ENCODE data around the gene FGF12.

The FGF12 gene

GRCh38 chr3:192302721-192303120 lies 424.6 kb downstream of the FGF12 start:
- TF ChIP-seq CTCF (IDR thresholded peaks at IDR 0.05; ENCODE audit: low read depth, low read length): no peak
- no peak overlapping the region for H3K4me3 ChIP-seq (ENCODE audit: low read depth, low read length)

GRCh38 chr3:192299921-192300320 lies 427.4 kb downstream of the FGF12 start:
- no peak overlapping the region for H3K4me3 ChIP-seq (ENCODE audit: low read depth, low read length)
- no peak for TF ChIP-seq CTCF (IDR thresholded peaks at IDR 0.05; ENCODE audit: low read depth, low read length)

- TF ChIP-seq CTCF (IDR thresholded peaks at IDR 0.05; ENCODE audit: low read depth, low read length): no peak
- H3K4me3 ChIP-seq (ENCODE audit: low read depth, low read length): no peak overlapping the region
Measured at GRCh38 chr3:192296845-192297244, 430.5 kb downstream of the FGF12 start.

GRCh38 chr3:192284443-192285072 lies 442.8 kb downstream of the FGF12 start:
- H3K4me3 ChIP-seq (ENCODE audit: low read depth, low read length): no peak overlapping the region
- TF ChIP-seq CTCF (IDR thresholded peaks at IDR 0.05; ENCODE audit: low read depth, low read length): no peak

- no peak overlapping the region for H3K4me3 ChIP-seq (ENCODE audit: low read depth, low read length)
- TF ChIP-seq CTCF (IDR thresholded peaks at IDR 0.05; ENCODE audit: low read depth, low read length): no peak
Measured at GRCh38 chr3:192281207-192281880, 446.0 kb downstream of the FGF12 start.

GRCh38 chr3:192279664-192280063 lies 447.7 kb downstream of the FGF12 start:
- TF ChIP-seq CTCF (IDR thresholded peaks at IDR 0.05; ENCODE audit: low read depth, low read length): no peak
- no peak overlapping the region for H3K4me3 ChIP-seq (ENCODE audit: low read depth, low read length)

- no peak overlapping the region for H3K4me3 ChIP-seq (ENCODE audit: low read depth, low read length)
- no peak for TF ChIP-seq CTCF (IDR thresholded peaks at IDR 0.05; ENCODE audit: low read depth, low read length)
Measured at GRCh38 chr3:192277477-192277876, 449.9 kb downstream of the FGF12 start.

All from WI38 (cell line).